PC-3 (cell line): ENCODE data around the gene MAGEA8.

Source experiments
- CTCF ChIP-seq: fragments of 300-600 bp; sonication (generic); conservative IDR thresholded peaks from 2 replicates; pipeline ENCODE4 v1.5.1; 2017; ENCODE audit warnings: antibody characterized with exemption, low read depth, mild to moderate bottlenecking, low read length
- EZH2 ChIP-seq: fragments of 300-600 bp; sonication (generic); IDR thresholded peaks from one replicate; pipeline ENCODE4 v1.6.1; 2017; ENCODE audit warnings: antibody characterized with exemption, mild to moderate bottlenecking, low read length; ENCODE audit not compliant: unreplicated experiment
- EZH2phosphoT487 ChIP-seq: fragments of 300-600 bp; sonication (generic); IDR thresholded peaks from 2 replicates; pipeline ENCODE4 v1.6.1; 2018; ENCODE audit warnings: mild to moderate bottlenecking, antibody characterized with exemption, low read length, borderline replicate concordance

- TF ChIP-seq CTCF (no peak), EZH2 (no peak), EZH2phosphoT487 (no peak)
Measured at GRCh38 chrX:149860445-149860844, 20.5 kb upstream of the MAGEA8 start.
